GM18867 (cell line): ENCODE data around the gene CACNG1.
A peak's percentile ranks its signal among the peaks of the same experiment; 100 is the strongest.

Source experiments
- ATAC-seq: cut with Tn5 transposase; IDR thresholded peaks from one replicate; pipeline ENCODE4 v1.9.1; 2021; ENCODE audit warnings: mild to moderate bottlenecking, moderate library complexity; ENCODE audit not compliant: unreplicated experiment

CACNG1 gene

DNA sequence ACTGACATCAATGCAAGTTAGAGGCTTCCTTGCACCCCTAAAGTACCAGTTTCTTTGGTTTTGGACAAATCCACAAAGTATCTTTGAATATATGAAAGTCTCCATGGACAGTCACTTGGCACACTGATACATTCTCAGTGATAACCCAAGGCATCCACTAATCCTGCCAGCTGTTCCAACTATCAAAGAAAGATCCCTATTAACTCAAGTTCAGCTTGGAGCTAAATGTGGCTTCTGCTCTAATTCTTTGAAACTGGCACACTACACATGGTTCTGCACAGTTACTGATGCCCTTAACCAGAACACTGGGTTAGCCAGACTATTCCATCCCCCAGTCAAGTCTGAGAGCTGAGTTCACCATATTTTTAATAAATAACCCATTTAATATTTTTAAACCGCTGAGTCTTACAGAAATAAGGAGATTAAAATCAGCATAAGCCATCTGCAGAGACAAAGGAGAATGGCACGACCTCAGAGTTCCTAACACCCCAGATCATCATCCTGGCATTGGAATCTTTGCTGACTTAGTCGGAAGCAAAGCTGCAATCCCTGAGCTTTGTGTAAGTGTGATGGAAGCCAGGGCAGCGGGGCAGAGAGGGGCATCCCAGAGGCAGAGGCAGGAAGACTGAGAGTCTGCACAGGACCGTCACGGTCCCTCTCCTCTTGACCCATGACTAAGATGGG is 6.3 kb downstream of the CACNG1 start:
- ATAC-seq: no peak

- ATAC-seq: no peak
Observed at GRCh38 chr17:67051155-67051538, 6.8 kb downstream of the CACNG1 start.

GRCh38 chr17:67051837-67052236 is 7.5 kb downstream of the CACNG1 start:
- peak; percentile 61 for ATAC-seq

DNA sequence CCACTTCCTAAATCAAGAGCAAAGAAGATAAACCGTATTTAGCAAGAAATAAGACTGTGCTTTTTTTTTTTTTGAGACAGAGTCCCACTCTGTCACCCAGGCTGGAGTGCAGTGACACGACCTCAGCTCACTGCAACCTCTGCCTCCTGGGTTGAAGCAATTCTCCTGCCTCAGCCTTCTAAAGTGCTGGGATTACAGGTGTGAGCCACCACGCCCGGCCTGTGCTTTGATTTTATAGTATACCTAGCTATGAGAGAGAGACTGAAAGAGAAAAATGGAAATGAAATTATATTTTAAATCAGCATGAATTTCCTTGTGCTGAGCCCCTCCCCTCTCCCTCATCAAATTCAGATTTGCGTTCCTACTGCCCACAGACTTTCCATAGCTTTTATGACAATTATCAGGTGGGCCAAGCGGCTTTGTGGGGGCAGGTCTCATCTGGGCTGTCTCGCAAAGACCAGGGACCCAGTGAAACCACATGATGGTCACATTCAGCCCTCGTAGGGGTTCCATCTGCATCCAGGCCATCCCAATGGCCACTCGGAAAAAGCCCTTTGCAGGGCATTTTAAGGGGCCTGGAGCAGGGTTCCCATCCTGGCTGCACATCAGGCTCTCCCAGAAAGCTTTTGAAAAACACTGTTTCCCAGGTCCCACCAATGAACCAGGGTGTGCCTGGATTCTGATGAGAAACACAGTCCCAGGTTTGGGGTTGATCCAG is 8.5 kb downstream of the CACNG1 start:
- ATAC-seq: no peak

DNA sequence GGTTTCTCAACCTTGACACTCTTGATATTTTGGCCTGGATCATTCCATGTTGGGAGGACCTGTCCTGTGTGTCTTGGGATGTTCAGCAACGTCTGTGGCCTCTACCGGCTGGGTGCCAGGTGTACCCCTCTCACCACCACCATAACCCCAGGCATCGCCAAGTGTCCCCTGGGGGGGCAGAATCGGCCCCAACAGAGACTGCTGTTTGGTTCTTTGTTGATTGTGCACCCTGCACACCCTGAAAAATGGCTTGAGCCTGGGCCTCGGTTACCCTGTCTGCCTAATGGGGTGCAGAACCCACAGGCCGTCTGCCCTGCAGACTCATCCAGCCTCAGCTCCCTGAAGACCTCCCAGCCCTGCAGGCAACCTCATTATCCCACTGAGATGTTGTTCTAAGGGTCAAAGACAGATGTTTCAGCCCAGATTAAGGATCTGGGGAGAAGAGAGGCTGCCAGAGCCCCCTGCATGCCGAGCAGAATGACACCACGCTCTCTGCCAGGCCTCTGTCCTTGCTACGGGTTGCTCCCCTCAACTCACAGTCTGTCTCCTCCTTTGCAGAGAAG is 9.2 kb downstream of the CACNG1 start:
- no peak for ATAC-seq

DNA sequence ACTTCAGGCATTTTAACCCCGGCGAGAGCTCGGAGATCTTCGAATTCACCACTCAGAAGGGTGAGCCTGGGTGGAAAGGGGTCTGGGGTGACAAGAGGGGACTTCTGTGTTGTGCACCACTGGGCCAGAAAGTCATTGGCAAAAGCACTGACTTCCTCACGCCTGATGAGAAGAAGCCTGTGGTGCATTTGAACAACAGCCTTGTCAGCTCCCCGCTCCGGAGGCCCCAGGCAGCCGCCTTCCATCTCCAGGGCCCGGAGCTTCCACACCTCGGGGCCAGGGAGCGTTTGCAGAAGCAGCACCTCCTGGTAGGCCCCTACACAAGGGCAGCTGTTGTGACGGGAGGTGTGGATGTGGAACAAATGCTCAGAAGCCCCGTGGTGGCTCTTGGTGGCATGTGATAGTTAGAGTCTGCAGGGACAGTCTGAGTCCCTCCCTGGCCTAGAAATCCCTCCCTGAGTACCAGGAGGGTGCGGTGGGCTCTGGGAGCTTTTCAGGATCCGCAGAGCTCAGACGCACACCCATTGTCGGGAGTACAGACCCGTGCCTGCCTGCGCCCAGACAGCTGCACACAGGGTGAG is 9.7 kb downstream of the CACNG1 start:
- ATAC-seq: no peak

GRCh38 chr17:67054608-67055007 is 10.3 kb downstream of the CACNG1 start:
- ATAC-seq: no peak

- ATAC-seq: no peak
Observed at GRCh38 chr17:67055041-67055443, 10.7 kb downstream of the CACNG1 start.

DNA sequence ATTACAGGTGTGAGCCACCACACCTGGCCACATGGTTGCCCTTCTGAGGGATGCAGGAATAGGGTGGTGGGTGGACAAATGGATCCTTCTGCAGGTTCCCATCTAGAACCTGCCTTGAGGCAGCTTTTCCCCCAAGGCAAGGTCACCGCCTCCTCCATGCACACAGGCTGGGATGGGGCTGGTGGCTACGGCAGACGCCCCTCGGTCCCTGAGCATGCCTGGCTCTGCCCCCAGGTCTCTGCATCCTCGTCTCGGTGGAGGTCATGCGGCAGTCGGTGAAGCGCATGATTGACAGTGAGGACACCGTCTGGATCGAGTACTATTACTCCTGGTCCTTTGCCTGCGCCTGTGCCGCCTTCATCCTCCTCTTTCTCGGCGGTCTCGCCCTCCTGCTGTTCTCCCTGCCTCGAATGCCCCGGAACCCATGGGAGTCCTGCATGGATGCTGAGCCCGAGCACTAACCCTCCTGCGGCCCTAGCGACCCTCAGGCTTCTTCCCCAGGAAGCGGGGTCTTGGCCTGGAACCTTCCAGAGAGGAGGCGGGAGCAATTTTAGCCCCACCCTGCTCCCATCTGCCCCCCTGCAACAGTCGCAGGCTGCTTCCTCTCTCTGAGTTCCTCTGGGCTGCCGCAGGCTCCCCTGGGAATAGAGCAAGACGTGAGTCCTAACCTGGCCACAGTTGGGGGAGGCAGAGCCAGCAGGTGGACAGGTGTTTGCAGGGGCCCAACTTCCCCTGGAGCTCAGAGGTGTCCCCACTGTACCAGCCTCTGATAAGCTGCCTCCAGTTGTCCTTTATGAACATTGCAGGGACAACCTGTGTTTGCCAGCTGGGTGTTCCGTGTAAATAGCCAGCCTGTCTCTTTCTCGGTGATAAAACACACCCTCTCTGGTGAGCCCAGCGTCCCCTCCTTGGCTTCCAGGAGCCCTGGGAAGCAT is 11.7 kb downstream of the CACNG1 start:
- no peak for ATAC-seq

GRCh38 chr17:67056746-67057490 is 12.6 kb downstream of the CACNG1 start:
- ATAC-seq: no peak

GRCh38 chr17:67058036-67058435 is 13.7 kb downstream of the CACNG1 start:
- ATAC-seq: no peak

- ATAC-seq: no peak
Observed at GRCh38 chr17:67059372-67059771, 15.0 kb downstream of the CACNG1 start.

GRCh38 chr17:67063141-67063540 is 18.8 kb downstream of the CACNG1 start:
- ATAC-seq: no peak

DNA sequence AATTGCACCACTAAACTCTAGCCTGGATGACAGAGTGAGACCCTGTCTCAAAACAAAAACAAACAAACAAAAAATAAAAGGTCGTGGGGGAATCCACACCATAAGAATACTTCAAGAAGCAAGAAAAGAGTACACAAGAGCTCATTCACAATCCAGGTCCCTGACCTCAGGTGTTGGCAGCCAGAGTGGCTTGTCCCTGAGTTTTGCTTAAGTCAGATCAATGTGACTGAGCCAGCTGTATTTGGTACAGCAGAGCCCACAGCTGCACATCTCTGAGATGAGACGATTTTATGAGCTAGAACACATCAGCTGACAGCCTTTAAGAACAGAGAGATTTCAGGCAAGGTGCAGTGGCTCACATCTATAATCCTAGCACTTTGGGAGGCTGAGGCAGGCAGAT is 22.4 kb downstream of the CACNG1 start:
- ATAC-seq: no peak

DNA sequence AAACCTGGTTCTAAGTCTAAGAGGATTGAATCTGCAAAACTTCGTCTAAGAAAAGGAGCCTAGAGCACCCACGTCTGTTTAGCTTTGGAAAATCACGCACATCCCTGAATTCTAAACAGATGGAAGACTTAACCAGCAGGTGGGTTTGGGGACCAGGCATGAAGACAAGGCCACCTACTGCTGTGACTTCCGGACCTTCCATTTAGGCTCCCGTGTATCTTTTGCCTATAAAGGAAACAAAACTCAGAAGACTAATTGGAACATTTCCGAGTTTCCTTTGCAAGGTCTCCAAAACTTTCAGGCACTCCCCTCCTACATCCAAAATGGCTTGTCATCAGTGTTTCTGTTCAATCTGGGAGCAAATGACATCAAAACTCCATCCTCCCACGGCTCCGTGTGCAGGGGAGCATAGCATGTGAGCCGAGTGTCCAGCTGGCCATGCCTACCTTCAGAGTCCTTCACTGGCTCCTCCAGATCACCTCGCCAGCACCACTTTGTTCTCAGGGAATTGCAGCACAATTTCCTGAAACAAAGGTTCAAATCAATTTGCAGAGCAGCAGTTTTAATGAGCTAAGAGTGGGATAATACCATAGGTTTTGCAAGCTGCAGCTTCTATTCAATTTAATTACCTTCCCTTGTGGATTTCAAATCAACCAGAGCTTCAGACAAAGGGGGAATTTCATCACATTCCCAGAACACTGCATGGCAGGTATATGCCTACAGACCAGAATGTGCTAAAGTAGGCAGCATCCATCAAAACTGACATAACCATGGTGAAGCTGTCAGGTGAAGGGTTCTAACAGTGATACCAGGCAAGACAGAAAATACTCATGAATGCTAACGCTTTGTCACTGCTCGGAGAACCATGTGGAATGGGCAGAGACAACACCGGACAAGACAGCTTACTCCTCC is 23.5 kb downstream of the CACNG1 start:
- ATAC-seq: no peak

- ATAC-seq: no peak
Observed at GRCh38 chr17:67068999-67069398, 24.6 kb downstream of the CACNG1 start.

DNA sequence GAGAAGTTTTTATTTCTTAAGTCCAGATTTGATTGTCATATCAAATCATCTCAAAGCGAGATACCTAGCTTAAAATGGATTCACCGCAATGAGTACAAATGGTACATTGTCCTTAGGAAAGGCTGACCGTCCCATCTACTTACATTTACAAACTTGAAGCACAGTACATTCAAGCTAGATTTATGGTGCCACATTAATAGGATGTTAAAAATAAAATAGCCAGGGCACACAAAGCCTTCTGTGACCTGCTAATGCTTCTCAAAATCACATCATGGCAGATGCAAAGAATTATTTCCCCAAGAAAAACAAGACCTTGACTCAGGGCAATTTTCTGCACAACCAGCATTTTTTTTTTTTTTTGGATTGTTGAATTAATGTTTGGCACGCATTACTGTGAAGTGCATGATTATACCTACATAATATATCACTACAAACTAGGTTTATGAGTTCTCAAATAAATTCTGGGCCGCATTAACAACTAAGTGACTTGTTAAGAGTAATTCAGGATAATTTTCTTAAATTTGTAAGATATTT is 25.3 kb downstream of the CACNG1 start:
- no peak for ATAC-seq

GRCh38 chr17:67071595-67071994 is 27.2 kb downstream of the CACNG1 start:
- no peak for ATAC-seq

GRCh38 chr17:67072885-67073284 is 28.5 kb downstream of the CACNG1 start:
- no peak for ATAC-seq
